HPDE6-E6E7 (cell line): ENCODE measurements around the gene LLPH.
A peak's percentile ranks its signal among the peaks of the same experiment; 100 is the strongest.
"Not testable (repeated sequence)": the region's sequence is repeated elsewhere in the genome, so short reads cannot be mapped to it uniquely, and the experiment has no call there.

Experiments used
- DNase-seq: peaks from one replicate; pipeline ENCODE4 v3.0.0; 2011; ENCODE audit warnings: missing footprints; ENCODE audit errors: extremely low spot score

Gene LLPH

GRCh38 chr12:66130267-66131066, at the start of gene LLPH:
LLPH (minus strand) TSS chr12:66130750; CDS start chr12:66129106, 1,644 bp downstream.
- DNase-seq: peak; percentile 87

GRCh38 chr12:66176105-66176900, 45.8 kb upstream of the LLPH start:
- no peak for DNase-seq

- DNase-seq: not testable (repeated sequence)
Measured at GRCh38 chr12:66174391-66175325, 44.1 kb upstream of the LLPH start.

- no peak for DNase-seq
Measured at GRCh38 chr12:66170606-66171005, 40.1 kb upstream of the LLPH start.

GRCh38 chr12:66169221-66170170, 38.9 kb upstream of the LLPH start, which contains the start of gene TMBIM4:
TMBIM4 (minus strand) TSS chr12:66169996; CDS start chr12:66169951, 45 bp downstream.
- DNase-seq: peak; percentile 79

GRCh38 chr12:66168410-66168809, 37.9 kb upstream of the LLPH start:
- no peak for DNase-seq

- DNase-seq: no peak
Measured at GRCh38 chr12:66166561-66166960, 36.0 kb upstream of the LLPH start.

GRCh38 chr12:66165141-66165540, 34.6 kb upstream of the LLPH start:
- DNase-seq: no peak

GRCh38 chr12:66164349-66164821, 33.8 kb upstream of the LLPH start:
- DNase-seq: no peak

GRCh38 chr12:66163289-66163688, 32.7 kb upstream of the LLPH start:
- DNase-seq: no peak

GRCh38 chr12:66162701-66163100, 32.2 kb upstream of the LLPH start:
- no peak for DNase-seq

- DNase-seq: no peak
Measured at GRCh38 chr12:66160704-66161103, 30.2 kb upstream of the LLPH start.

- DNase-seq: no peak
Measured at GRCh38 chr12:66159123-66159522, 28.6 kb upstream of the LLPH start.

GRCh38 chr12:66156654-66157053, 26.1 kb upstream of the LLPH start:
- no peak for DNase-seq

GRCh38 chr12:66154776-66155175, 24.2 kb upstream of the LLPH start:
- no peak for DNase-seq

- no peak for DNase-seq
Measured at GRCh38 chr12:66152732-66153131, 22.2 kb upstream of the LLPH start.

- DNase-seq: no peak
Measured at GRCh38 chr12:66149702-66150398, 19.3 kb upstream of the LLPH start.

- peak; percentile 29 for DNase-seq
Measured at GRCh38 chr12:66144791-66145754, 14.5 kb upstream of the LLPH start.

GRCh38 chr12:66143868-66144267, 13.3 kb upstream of the LLPH start:
- DNase-seq: no peak
